Raji (cell line): ENCODE measurements around the gene CFP.

Experiments
- POLR2A ChIP-seq: IDR thresholded peaks from 2 replicates; pipeline ENCODE4 v1.6.1; 2011; ENCODE audit warnings: low read depth, low read length, control low read depth; ENCODE audit not compliant: insufficient read depth

Gene CFP

GRCh38 chrX:47629419-47630200 lies at the start of gene CFP:
TSS of gene CFP (minus strand) at chrX:47629930. CDS start at chrX:47629844, 86 bp downstream.
- no peak for TF ChIP-seq POLR2A

GRCh38 chrX:47674776-47675175 lies 45.0 kb upstream of the CFP start:
- TF ChIP-seq POLR2A: no peak

- no peak for TF ChIP-seq POLR2A
Measured at GRCh38 chrX:47664737-47665136, 35.0 kb upstream of the CFP start.

GRCh38 chrX:47662144-47662657 lies 32.5 kb upstream of the CFP start:
- no peak for TF ChIP-seq POLR2A

GRCh38 chrX:47661539-47661938 lies 31.8 kb upstream of the CFP start:
- TF ChIP-seq POLR2A: no peak

GRCh38 chrX:47659421-47659726 lies 29.6 kb upstream of the CFP start:
- TF ChIP-seq POLR2A: no peak

- peak; percentile 66 for TF ChIP-seq POLR2A
Measured at GRCh38 chrX:47658684-47659420, 29.1 kb upstream of the CFP start, which contains the start of gene UXT. TSS of gene UXT (minus strand) at chrX:47659180. CDS start at chrX:47658927, 253 bp downstream.

GRCh38 chrX:47658301-47658683 lies 28.6 kb upstream of the CFP start:
- TF ChIP-seq POLR2A: no peak

- TF ChIP-seq POLR2A: no peak; the same call in 1 of the 2 replicates
Measured at GRCh38 chrX:47651043-47651905, 21.5 kb upstream of the CFP start.

- TF ChIP-seq POLR2A: peak; percentile 35; the same call in 1 of the 2 replicates
Measured at GRCh38 chrX:47650164-47651042, 20.7 kb upstream of the CFP start, which contains the start of gene ELK1. TSS of gene ELK1 (minus strand) at chrX:47650563. CDS start at chrX:47641441, 9,122 bp downstream.

- TF ChIP-seq POLR2A: no peak
Measured at GRCh38 chrX:47649781-47650163, 20.0 kb upstream of the CFP start.

GRCh38 chrX:47649271-47649670 lies 19.5 kb upstream of the CFP start:
- TF ChIP-seq POLR2A: no peak

- no peak for TF ChIP-seq POLR2A
Measured at GRCh38 chrX:47648376-47648775, 18.6 kb upstream of the CFP start.

GRCh38 chrX:47646636-47647035 lies 16.9 kb upstream of the CFP start:
- TF ChIP-seq POLR2A: no peak
